ENCODE measurements around the gene TBL1X.

TBL1X gene

GRCh38 chrX:9464435-9465371 lies at the start of gene TBL1X:
TSS of gene TBL1X (plus strand) at chrX:9465058. CDS start at chrX:9653587, 188,529 bp downstream.
- in situ Hi-C loops (cut with HindIII; ENCODE audit: low sequenced_read_pairs), result no loop called here
- no peak for TF ChIP-seq CTCF (IDR thresholded peaks at IDR 0.05; ENCODE audit: low read depth, low read length, missing control alignments)
- peak within 1 kb of the TSS; percentile 65 for H3K4me3 ChIP-seq (ENCODE audit: low read depth, low read length)
- DNase-seq (ENCODE audit: low read depth), result no peak

- no peak for DNase-seq (ENCODE audit: low read depth)
- H3K4me3 ChIP-seq (ENCODE audit: low read depth, low read length), result no peak overlapping the region
- no peak for TF ChIP-seq CTCF (IDR thresholded peaks at IDR 0.05; ENCODE audit: low read depth, low read length, missing control alignments)
- in situ Hi-C loops (cut with HindIII; ENCODE audit: low sequenced_read_pairs), result no loop called here
Observed at GRCh38 chrX:9416562-9417348, 48.1 kb upstream of the TBL1X start.

GRCh38 chrX:9418262-9418661 lies 46.6 kb upstream of the TBL1X start:
- TF ChIP-seq CTCF (IDR thresholded peaks at IDR 0.05; ENCODE audit: low read depth, low read length, missing control alignments), result no peak
- no peak overlapping the region for H3K4me3 ChIP-seq (ENCODE audit: low read depth, low read length)
- in situ Hi-C loops (cut with HindIII; ENCODE audit: low sequenced_read_pairs), result no loop called here
- DNase-seq (ENCODE audit: low read depth), result no peak

GRCh38 chrX:9420275-9421265 lies 44.3 kb upstream of the TBL1X start:
- no peak for DNase-seq (ENCODE audit: low read depth)
- in situ Hi-C loops (cut with HindIII; ENCODE audit: low sequenced_read_pairs), result no loop called here
- no peak overlapping the region for H3K4me3 ChIP-seq (ENCODE audit: low read depth, low read length)

GRCh38 chrX:9429767-9430166 lies 35.1 kb upstream of the TBL1X start:
- DNase-seq (ENCODE audit: low read depth), result no peak
- in situ Hi-C loops (cut with HindIII; ENCODE audit: low sequenced_read_pairs), result no loop called here
- H3K4me3 ChIP-seq (ENCODE audit: low read depth, low read length), result no peak overlapping the region
- no peak for TF ChIP-seq CTCF (IDR thresholded peaks at IDR 0.05; ENCODE audit: low read depth, low read length, missing control alignments)

More at GRCh38 chrX:9420275-9421265, 44.3 kb upstream of the TBL1X start:
- TF ChIP-seq CTCF (IDR thresholded peaks at IDR 0.05; ENCODE audit: low read depth, low read length, missing control alignments), result no peak

Data from astrocyte of the cerebellum (primary cell).